ENCODE data around the gene SLX4.

The SLX4 gene

DNA sequence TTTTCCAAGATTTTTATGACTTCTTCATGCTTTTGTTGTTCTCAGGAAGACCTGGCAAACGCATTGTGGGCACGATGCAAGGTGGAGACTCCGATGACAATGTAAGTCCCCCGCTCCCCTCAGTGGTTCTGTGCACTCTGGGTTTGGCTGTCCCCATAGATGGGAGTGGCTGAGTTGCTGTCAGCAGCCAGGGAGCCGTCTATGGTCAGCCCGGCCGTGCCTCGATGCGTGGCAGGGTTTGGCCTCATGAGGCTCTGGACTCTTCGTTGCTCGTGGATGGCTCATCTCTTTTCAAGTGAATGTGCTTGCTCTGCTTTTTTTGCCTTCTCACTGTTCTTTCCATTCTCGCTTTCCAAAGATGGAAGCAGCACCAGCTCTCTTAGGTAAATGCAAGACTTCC, 78.7 kb downstream of the SLX4 start:
- DNase-seq (ENCODE audit: low read depth in 2 of 2), result no peak
- no peak overlapping the region for H3K4me3 ChIP-seq (replicated peaks in 1 of 2; ENCODE audit: low read depth in 2 of 2, low read length in 2 of 2)
- no peak for TF ChIP-seq CTCF (IDR thresholded peaks at IDR 0.05; ENCODE audit: low read depth, low read length)
